K562 (cell line): ENCODE measurements around the gene SPATS2. TPM values are rescaled to one million over a fixed set of nuclear protein-coding genes. Genes with fewer than 3 reads are reported as not detected.

Source experiments
- ARNT ChIP-seq, 2 experiments: fragments of 450-650 bp; IDR thresholded peaks; 2 replicates each; pipeline ENCODE4 v1.6.1; 2016; ENCODE audit warnings: mild to moderate bottlenecking in 1 of 2
- BACH1 ChIP-seq: fragments of 200-800 bp; sonication (Bioruptor generic); IDR thresholded peaks from 2 replicates; pipeline ENCODE4 v1.6.1; 2016; ENCODE audit warnings: missing genetic modification characterization, missing compliant biosample characterization
- CBFB ChIP-seq: sonication (generic); formaldehyde crosslinking; IDR thresholded peaks from 2 replicates; pipeline ENCODE4 v1.4.0; 2020; ENCODE audit warnings: mild to moderate bottlenecking, missing genetic modification reagents
- HMGN3 ChIP-seq: IDR thresholded peaks from 2 replicates; pipeline ENCODE4 v1.6.1; 2011; ENCODE audit warnings: borderline replicate concordance, low read depth, mild to moderate bottlenecking, mixed read lengths, low read length; ENCODE audit not compliant: insufficient read length; ENCODE audit errors: extremely low read depth
- KAT2B ChIP-seq: IDR thresholded peaks from one replicate; pipeline ENCODE4 v1.6.1; 2012; ENCODE audit warnings: low read depth, mild to moderate bottlenecking, control low read depth, inconsistent platforms, low read length, moderate library complexity
- KAT8 ChIP-seq: fragments of 450-650 bp; IDR thresholded peaks from 2 replicates; pipeline ENCODE4 v1.6.1; 2016; ENCODE audit warnings: low read depth, mild to moderate bottlenecking
- L3MBTL2 ChIP-seq: fragments of 450-650 bp; IDR thresholded peaks from 2 replicates; pipeline ENCODE4 v1.6.1; 2016; ENCODE audit warnings: mild to moderate bottlenecking, moderate library complexity
- LARP7 ChIP-seq: fragments of 450-650 bp; IDR thresholded peaks from 2 replicates; pipeline ENCODE4 v1.6.1; 2016
- MBD2 ChIP-seq: sonication (generic); IDR thresholded peaks from 2 replicates; pipeline ENCODE4 v1.6.1; 2016; ENCODE audit warnings: low read depth, borderline replicate concordance
- MTA3 ChIP-seq: fragments of 450-650 bp; formaldehyde crosslinking; IDR thresholded peaks from 2 replicates; pipeline ENCODE4 v1.6.1; 2017; ENCODE audit warnings: mild to moderate bottlenecking, borderline replicate concordance
- NFATC3 ChIP-seq: fragments of 450-650 bp; IDR thresholded peaks from 2 replicates; pipeline ENCODE4 v1.6.1; 2017; ENCODE audit warnings: mild to moderate bottlenecking
- NR2C2 ChIP-seq, 2 experiments: fragments of 200-800 bp in 1 of 2; sonication (Bioruptor generic) in 1 of 2; sonication (generic) in 1 of 2; formaldehyde crosslinking in 1 of 2; IDR thresholded peaks; 2 replicates each; pipeline versions ENCODE4 v1.6.1 to v1.8.0; 2016 to 2022; ENCODE audit warnings: mild to moderate bottlenecking in 1 of 2, missing compliant biosample characterization in 1 of 2, missing genetic modification characterization in 1 of 2, missing genetic modification reagents in 1 of 2
- PTBP1 ChIP-seq: fragments of 200-400 bp; formaldehyde crosslinking; IDR thresholded peaks from 2 replicates; pipeline ENCODE4 v1.6.1; 2017; ENCODE audit warnings: low read depth, low read length
- RBM17 ChIP-seq: fragments of 200-400 bp; formaldehyde crosslinking; IDR thresholded peaks from 2 replicates; pipeline ENCODE4 v1.6.1; 2017; ENCODE audit warnings: low read depth, mild to moderate bottlenecking, low read length, borderline replicate concordance
- TBP ChIP-seq: optimal IDR thresholded peaks from 2 replicates; pipeline ENCODE3; 2011; ENCODE audit warnings: low read depth, low read length, improper control_type of control experiment
- WHSC1 ChIP-seq: IDR thresholded peaks from one replicate; pipeline ENCODE4 v1.6.1; 2012; ENCODE audit warnings: low read length, control low read depth, inconsistent platforms
- ZFP36 ChIP-seq: fragments of 150-350 bp; IDR thresholded peaks from 2 replicates; pipeline ENCODE4 v1.6.1; 2018; ENCODE audit warnings: low read length, low read depth; ENCODE audit not compliant: partially characterized antibody
- ZFX ChIP-seq: sonication (generic); formaldehyde crosslinking; IDR thresholded peaks from 2 replicates; pipeline ENCODE4 v1.8.0; 2022; ENCODE audit warnings: mild to moderate bottlenecking, missing genetic modification reagents, moderate library complexity
- ZNF507 ChIP-seq: conservative IDR thresholded peaks from 2 replicates; pipeline ENCODE4 v1.6.1; 2017; ENCODE audit warnings: missing genetic modification characterization, missing compliant biosample characterization
- polyA plus RNA-seq, 8 experiments: library from polyadenylated mRNA; depleted of rRNA in 4 of 8; stranded (reverse) in 5 of 8; unstranded in 3 of 8; fragments of >200 nt; fragmentation: Nextera tagmentation in 2 of 8; fragmentation: Illumina TruSeq in 1 of 8; extraction: Ambion mirVana in 2 of 8; extraction: Trizol in 1 of 8; gene quantifications; 2 replicates each; pipeline versions ENCODE4 v1.2.1 to v1.2.3, GENCODE V29; 2011 to 2014; ENCODE audit warnings: inconsistent platforms in 1 of 8, missing spikeins in 1 of 8
- total RNA-seq, 7 experiments: library from RNA; depleted of rRNA in 6 of 7; stranded (reverse); fragments of >200 nt in 6 of 7; fragmentation: Illumina TruSeq in 2 of 7; extraction: Trizol in 2 of 7; gene quantifications; 2 replicates each; pipeline versions ENCODE4 v1.2.1 to v1.2.3, GENCODE V29; 2011 to 2021; ENCODE audit warnings: low replicate concordance in 1 of 7
- TF ChIP-seq, protein P1 (sequence below): sonication (generic); formaldehyde crosslinking; IDR thresholded peaks from 2 replicates; pipeline ENCODE4 v1.8.1; 2023; ENCODE audit warnings: mild to moderate bottlenecking, missing genetic modification reagents
- TF ChIP-seq, protein P2 (sequence below): conservative IDR thresholded peaks from 2 replicates; pipeline ENCODE4 v1.6.1; 2011; ENCODE audit warnings: low read depth, mild to moderate bottlenecking, low read length; ENCODE audit not compliant: control insufficient read depth
- TF ChIP-seq, protein P3 (sequence below): fragments of 450-650 bp; IDR thresholded peaks from 2 replicates; pipeline ENCODE4 v1.6.1; 2014; ENCODE audit warnings: low read depth, mild to moderate bottlenecking, moderate library complexity, borderline replicate concordance
- TF ChIP-seq, protein P4 (sequence below): fragments of 250-450 bp; sonication (Bioruptor Pico); IDR thresholded peaks from 2 replicates; pipeline ENCODE4 v1.8.0; 2022; ENCODE audit warnings: inconsistent platforms, mild to moderate bottlenecking, moderate library complexity, borderline replicate concordance

SPATS2 gene
- total and polyA plus RNA-seq, 9 of the 15 experiments (the other 6 are each of a cell fraction or from before 2014, with no cell fraction given), result 5.4 to 48.2 (median 17.5) TPM

DNA sequence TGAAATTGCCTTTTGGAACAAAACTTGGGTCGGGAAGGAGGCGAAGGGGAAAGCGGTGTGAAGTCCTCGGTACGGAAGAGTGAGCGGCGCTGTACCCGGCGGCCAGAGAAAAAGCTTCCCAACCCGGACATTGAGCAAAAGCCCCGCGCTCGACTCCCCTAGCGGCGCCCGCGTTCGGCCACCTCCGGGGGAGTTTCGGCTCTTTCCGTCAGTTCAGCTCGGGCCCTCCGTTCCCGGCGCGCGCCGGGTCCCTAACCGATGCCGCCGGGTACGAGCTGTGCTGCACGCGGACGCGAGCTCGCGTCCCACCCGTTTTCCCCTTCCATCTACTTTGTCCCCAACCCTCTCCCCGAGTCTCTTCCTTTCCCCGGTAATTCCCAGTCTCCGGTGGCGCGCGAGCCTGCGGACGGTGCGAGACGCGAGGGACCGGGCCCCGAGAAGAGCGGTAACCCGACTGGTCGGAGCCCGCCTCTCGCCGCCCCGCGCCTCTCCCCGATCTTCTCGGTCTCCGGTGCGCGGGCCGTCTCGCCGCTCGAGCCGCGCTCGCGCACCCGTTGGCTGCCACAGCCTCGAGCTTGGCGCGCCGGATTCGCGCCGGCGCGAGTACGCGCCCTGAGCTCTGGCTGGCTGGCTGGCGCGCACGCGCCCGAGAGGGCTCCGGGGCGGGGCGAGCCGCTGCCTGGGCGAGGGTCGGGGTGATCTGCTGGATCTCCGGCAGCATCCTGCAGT, 446 bp upstream of the SPATS2 start (continued):
- TF ChIP-seq, protein P1, sequence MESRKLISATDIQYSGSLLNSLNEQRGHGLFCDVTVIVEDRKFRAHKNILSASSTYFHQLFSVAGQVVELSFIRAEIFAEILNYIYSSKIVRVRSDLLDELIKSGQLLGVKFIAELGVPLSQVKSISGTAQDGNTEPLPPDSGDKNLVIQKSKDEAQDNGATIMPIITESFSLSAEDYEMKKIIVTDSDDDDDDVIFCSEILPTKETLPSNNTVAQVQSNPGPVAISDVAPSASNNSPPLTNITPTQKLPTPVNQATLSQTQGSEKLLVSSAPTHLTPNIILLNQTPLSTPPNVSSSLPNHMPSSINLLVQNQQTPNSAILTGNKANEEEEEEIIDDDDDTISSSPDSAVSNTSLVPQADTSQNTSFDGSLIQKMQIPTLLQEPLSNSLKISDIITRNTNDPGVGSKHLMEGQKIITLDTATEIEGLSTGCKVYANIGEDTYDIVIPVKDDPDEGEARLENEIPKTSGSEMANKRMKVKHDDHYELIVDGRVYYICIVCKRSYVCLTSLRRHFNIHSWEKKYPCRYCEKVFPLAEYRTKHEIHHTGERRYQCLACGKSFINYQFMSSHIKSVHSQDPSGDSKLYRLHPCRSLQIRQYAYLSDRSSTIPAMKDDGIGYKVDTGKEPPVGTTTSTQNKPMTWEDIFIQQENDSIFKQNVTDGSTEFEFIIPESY (CRISPR knock-in tag), result peak; percentile 16; the same call in 1 of the 2 replicates
- TF ChIP-seq LARP7 (peak; percentile 52; the same call in 1 of the 2 replicates), RBM17 (no peak), KAT8 (no peak), HMGN3 (peak; percentile 51), ZFX (CRISPR knock-in tag) (peak; percentile 92), NR2C2 (CRISPR knock-in tag; IDR thresholded peaks at IDR 0.05) (no peak; the same call in 1 of the 2 replicates), NR2C2 (tag; IDR thresholded peaks at IDR 0.05) (peak; percentile 36; the same call in 1 of the 2 replicates), MBD2 (peak; percentile 45; the same call in 1 of the 2 replicates), KAT2B (no peak), MTA3 (peak; percentile 72; the same call in 1 of the 2 replicates), ZNF507 (no peak), PTBP1 (no peak), CBFB (CRISPR knock-in tag) (no peak), ZFP36 (no peak), TBP (peak; percentile 76), NFATC3 (no peak), ARNT (IDR thresholded peaks at IDR 0.05) (no peak), L3MBTL2 (peak; percentile 86), BACH1 (tag) (no peak), WHSC1 (no peak)
- TF ChIP-seq, protein P2, sequence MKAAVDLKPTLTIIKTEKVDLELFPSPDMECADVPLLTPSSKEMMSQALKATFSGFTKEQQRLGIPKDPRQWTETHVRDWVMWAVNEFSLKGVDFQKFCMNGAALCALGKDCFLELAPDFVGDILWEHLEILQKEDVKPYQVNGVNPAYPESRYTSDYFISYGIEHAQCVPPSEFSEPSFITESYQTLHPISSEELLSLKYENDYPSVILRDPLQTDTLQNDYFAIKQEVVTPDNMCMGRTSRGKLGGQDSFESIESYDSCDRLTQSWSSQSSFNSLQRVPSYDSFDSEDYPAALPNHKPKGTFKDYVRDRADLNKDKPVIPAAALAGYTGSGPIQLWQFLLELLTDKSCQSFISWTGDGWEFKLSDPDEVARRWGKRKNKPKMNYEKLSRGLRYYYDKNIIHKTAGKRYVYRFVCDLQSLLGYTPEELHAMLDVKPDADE, result peak; percentile 15; the same call in 1 of the 2 replicates
- TF ChIP-seq, protein P3, sequence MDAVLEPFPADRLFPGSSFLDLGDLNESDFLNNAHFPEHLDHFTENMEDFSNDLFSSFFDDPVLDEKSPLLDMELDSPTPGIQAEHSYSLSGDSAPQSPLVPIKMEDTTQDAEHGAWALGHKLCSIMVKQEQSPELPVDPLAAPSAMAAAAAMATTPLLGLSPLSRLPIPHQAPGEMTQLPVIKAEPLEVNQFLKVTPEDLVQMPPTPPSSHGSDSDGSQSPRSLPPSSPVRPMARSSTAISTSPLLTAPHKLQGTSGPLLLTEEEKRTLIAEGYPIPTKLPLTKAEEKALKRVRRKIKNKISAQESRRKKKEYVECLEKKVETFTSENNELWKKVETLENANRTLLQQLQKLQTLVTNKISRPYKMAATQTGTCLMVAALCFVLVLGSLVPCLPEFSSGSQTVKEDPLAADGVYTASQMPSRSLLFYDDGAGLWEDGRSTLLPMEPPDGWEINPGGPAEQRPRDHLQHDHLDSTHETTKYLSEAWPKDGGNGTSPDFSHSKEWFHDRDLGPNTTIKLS, result peak; percentile 49; the same call in 1 of the 2 replicates
- TF ChIP-seq, protein P4, sequence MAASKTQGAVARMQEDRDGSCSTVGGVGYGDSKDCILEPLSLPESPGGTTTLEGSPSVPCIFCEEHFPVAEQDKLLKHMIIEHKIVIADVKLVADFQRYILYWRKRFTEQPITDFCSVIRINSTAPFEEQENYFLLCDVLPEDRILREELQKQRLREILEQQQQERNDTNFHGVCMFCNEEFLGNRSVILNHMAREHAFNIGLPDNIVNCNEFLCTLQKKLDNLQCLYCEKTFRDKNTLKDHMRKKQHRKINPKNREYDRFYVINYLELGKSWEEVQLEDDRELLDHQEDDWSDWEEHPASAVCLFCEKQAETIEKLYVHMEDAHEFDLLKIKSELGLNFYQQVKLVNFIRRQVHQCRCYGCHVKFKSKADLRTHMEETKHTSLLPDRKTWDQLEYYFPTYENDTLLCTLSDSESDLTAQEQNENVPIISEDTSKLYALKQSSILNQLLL (CRISPR knock-in tag), result no peak
